Globus pallidus (tissue), 1 donor: ENCODE results near the gene ZSCAN4.
A peak's percentile ranks its signal among the peaks of the same experiment; 100 is the strongest.

Experiments
- DNase-seq: peaks from one replicate; pipeline ENCODE4 v3.0.0-alpha.2; 2015; ENCODE audit warnings: low spot score

ZSCAN4 gene, protein sequence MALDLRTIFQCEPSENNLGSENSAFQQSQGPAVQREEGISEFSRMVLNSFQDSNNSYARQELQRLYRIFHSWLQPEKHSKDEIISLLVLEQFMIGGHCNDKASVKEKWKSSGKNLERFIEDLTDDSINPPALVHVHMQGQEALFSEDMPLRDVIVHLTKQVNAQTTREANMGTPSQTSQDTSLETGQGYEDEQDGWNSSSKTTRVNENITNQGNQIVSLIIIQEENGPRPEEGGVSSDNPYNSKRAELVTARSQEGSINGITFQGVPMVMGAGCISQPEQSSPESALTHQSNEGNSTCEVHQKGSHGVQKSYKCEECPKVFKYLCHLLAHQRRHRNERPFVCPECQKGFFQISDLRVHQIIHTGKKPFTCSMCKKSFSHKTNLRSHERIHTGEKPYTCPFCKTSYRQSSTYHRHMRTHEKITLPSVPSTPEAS

DNA sequence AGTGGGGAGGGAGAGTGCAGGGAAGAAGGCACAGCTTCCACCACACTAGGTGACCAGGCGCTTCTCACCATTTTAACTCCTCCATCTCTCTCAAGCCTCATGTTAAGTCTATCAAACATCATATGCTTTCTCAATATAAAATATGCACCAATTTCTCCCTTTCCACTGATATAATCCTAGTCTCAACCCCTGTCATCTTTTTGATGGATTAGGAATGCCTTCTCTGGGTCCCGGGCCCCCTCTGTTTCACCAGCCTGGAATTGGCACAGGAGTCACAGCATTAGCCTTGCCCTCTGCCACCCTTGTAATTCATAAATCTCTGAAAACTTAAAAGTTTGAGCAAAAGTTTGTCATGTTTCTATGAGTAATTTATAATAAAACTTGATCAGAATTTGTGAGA, at the start of gene ZSCAN4:
Gene ZSCAN4, plus strand, starts transcription at position 301 of the 400 bp plus-strand sequence. CDS start 7,211 bp downstream, outside the sequence.
- no peak for DNase-seq

DNA sequence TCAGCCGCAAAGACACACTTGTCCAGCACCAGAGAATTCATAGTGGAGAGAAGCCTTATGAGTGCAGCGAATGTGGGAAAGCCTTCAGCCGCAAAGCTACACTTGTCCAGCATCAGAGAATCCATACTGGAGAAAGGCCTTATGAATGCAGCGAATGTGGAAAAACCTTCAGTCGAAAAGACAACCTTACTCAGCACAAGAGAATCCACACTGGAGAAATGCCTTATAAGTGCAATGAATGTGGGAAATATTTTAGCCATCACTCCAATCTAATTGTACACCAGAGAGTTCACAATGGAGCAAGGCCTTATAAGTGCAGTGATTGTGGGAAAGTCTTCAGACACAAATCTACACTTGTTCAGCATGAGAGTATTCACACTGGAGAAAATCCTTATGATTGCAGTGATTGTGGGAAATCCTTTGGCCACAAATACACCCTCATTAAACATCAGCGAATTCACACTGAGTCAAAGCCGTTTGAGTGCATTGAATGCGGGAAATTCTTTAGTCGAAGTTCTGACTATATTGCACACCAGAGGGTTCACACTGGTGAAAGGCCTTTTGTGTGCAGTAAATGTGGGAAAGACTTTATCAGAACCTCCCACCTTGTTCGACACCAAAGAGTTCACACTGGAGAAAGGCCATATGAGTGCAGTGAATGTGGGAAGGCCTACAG, 47.9 kb upstream of the ZSCAN4 start:
- no peak for DNase-seq

DNA sequence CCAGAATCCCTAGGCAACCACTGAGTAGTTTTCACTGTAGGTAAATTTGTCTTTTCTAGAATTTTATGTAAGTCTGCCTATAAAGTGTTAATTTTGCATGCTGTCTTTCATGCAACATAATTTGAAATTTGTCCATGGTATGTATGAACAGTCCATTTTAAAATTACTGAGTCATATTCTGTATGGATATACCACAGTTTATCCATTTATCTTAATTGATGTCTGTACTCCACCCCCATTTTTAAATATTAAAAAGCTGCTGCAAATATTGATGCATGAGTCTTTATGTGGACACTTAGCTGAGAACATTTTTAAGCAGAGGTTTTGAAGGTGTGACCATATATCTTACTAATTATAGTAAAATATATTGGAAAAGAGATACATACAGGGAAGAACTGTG, 45.6 kb upstream of the ZSCAN4 start:
- no peak for DNase-seq

DNA sequence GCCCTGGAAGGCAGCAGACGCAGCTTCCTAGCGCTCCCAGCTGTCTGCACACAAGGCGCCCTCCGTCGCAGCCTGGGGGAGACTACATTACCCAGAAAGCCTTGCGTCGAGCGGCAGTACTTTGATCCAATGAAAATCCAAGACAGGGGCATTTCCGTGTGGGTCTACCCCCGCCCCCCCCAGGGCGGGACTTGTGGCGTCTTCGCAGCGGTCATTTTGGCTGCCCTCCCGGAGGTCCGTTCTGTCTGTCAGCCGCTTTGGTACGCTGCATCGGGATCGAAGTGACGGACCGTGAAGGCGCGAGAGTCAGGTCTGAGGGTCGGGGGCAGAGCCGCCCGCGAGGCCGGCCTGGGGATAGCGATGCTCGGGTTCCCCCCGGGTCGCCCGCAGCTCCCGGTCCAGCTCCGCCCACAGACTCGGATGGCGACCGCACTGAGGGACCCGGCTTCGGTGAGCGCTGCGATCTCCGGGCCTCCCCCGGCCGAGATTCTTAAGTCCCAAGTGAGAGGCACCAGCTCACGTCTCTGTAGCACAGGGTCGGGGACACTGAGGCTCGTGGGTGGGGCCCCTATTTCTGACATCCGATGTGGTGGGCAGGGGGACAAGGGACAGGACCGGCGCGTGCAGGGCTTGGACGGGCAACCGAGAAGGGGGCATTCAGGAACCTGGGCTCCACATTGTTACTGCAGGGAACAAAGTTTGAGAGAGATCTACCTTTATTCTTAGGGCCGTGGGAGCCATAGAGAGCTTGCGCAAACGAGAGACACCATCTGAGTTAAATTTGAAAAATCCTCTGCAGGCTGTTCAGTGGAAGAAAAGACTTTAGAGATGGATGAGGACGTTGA, 35.5 kb upstream of the ZSCAN4 start, which contains the start of gene ZNF211:
Gene ZNF211, plus strand, starts transcription at position 182 of the 845 bp plus-strand sequence. Its CDS starts 179 bp downstream, at position 361.
- peak; percentile 94 for DNase-seq

DNA sequence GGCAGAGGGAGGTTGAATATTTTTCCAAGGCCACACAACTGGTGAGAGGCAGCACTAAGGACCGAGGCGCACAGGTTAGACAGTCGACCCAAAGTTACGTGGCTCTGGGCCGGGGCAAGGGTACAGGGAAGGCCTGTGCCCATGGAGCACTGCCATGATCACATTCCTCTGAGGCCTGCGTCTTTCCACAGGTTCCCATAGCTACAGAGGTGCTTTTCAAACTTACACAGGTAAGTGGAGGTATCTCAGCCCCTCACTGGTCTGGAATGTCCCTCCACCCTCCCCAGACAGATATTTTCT, 35.0 kb upstream of the ZSCAN4 start:
- no peak for DNase-seq

DNA sequence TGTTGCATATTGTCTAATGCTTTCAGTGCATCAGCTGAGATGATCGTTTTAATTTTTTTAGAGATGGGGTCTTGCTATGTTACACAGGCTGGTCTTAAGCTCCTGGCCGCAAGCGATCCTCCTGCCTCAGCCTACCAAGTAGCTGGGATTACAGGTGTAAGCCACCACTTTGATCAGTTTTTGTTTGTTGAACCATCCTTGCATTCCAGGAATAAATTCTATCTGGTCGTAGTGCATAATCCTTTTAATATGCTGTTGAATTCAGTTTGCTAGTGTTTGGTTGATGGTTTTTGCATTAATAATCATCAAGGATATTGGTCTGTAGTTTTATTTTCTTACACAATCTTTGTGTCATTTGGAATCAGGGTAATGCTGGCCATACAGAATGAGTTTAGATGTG, 31.4 kb upstream of the ZSCAN4 start:
- DNase-seq, result no peak

DNA sequence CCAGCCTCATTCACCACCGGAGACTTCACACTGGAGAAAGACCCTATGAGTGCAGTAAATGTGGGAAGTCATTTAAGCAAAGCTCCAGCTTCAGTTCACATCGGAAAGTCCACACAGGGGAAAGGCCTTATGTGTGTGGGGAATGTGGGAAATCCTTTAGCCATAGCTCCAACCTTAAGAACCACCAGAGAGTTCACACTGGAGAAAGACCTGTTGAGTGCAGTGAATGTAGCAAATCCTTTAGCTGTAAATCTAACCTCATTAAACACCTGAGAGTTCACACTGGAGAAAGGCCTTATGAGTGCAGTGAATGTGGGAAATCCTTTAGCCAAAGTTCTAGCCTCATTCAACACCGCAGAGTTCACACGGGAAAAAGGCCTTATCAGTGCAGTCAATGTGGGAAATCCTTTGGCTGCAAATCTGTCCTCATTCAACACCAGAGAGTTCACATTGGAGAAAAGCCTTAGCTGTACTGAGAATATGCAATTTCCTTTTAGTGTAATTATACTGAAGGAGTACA, 27.0 kb upstream of the ZSCAN4 start:
- DNase-seq, result no peak

DNA sequence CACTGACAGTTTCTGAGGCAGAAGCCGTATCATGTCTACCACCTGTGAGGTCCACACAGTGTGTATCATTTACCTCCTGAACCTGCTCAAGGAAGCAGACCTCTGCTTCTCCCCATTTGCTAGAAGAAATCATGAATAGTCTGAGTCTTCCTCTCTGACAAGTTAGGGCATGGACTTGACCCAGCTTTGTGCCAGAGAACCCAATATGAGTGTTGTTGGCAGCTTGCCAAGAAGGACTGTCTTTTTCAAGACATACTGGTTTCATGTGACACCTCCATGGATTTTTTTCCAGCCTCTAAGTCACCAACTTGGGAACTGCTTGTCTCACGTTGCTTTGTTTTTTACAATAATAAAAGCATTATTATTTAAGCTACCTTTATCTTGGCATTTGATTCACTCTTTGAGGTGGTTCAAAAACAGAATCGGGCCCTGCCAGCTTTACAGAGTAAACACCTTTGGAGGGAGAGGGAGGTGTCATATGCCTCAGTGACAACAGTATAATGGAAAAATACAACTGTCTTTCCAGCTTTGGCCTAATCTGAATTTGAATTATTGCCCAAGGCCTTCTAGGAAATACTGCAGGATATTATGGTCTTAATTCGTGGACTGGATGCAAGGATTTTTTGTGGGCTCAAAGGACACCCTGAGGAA, 26.2 kb upstream of the ZSCAN4 start:
- no peak for DNase-seq

DNA sequence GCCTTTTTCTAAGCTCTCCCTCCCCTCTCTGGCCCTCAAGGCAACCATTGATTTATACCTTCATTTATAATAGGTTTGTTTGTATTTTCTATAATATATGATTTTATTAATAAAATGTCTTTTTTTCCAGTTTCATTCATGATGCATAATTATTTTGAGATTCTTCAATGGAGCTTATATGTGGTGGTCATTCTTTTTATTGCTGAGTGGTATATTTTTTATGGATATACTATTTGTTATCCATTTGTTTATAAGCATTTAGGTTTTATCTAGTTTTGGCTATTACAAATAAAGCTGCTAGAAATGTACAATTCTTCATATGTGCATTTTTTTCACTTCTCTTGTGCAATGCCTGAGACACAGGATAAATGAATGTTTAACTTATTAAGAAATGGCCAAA, 25.0 kb upstream of the ZSCAN4 start:
- no peak for DNase-seq

DNA sequence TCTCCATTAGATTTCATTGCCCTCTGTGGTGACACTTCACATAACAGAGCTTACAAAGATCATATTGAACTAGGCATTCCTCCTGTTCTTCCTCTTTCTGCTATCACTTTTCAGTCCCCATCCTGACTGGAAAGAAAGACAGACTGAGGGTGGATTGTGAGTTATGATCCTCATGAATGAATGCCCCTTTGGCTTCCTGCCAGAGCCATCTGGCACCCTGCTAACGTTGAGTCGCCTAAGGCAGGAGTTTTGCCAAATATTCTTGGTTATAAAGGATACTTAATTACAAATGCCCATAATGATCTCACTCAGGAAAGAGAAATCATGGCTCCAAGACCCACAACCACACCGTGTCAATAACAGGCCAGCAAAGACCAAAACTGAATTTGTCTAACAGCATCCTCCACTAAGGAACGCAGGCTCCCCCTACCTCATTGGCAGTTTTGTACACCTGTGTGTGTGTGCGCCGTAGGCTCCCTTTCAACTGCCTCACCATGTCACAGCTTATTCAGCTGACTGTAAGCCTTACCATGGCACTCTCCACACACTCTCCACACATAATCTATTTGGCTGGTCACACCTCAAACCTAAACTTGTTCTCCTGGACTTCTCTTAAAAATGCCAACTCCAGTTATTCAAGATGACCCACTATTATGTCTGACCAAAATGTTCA, 20.3 kb upstream of the ZSCAN4 start:
- DNase-seq, result no peak

DNA sequence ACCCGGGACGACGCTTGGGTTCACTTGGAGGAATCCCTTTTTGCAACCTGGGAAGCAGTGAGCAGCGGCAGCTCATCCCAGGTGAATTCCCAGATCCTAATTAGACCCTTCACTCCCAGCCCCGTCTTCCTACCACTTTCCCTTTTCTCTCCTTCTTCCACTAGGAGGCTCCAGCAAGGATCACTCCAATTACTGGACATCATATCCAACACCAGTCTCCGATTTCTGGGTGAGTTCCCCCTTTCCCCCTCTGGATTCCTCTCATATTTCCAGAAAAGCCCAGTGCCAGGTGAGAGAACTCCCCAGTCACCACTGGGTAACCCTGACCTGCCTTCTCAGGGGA, 17.1 kb upstream of the ZSCAN4 start:
- no peak for DNase-seq

DNA sequence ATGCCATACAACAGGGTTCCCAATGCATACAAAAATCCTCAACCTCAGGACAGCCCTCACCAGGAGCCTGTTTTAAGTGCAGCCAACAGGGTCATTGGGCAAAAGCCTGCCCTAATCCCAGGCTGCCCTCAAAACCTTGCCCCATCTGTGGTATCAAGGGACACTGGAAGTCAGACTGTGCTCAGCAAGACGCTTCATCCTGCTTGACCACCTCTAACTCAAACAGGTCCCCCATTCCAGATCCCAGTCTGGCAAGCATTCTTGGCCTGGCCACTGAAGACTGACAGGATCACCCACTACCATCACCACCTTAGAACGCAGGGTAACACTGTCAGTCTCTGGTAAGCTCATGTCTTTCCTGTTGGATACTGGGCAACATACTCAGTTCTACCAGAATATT, 15.0 kb upstream of the ZSCAN4 start:
- DNase-seq, result no peak

DNA sequence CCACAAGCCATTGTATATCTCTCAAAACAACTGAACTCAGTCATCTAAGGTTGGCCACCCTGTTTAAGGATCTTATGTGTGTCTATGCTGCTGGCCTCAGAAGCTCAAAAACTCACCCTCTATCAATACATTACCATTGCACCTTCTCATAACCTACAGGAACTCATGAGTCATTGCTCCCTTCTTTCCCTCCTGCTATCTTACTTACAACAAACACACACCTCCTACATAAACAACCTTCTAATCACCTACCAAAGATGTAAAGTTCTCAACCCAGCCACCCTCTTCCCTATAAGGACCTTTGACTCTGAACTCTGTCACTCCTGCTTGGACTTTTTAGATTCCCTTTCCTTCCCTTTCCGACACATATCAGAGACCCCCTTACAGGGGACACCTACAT, 13.3 kb upstream of the ZSCAN4 start:
- DNase-seq, result no peak

DNA sequence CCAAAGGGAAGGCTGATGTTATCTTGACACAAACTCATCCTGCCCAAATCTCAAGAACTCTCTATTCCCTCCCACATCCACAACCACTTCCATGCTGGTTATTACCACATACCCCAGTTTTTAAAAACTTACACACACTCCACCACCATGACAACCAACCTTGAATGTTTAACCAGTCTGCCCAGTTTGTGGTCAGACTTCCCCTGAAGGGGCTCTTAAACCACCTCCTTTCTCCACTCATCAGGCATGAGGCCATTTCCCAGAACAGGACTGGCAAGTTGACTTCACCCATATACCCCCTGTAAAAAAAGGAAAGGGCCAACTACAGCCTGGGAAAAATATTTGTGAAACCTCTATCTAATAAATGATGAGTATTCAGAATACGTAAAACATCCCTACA, 12.4 kb upstream of the ZSCAN4 start:
- DNase-seq, result no peak

DNA sequence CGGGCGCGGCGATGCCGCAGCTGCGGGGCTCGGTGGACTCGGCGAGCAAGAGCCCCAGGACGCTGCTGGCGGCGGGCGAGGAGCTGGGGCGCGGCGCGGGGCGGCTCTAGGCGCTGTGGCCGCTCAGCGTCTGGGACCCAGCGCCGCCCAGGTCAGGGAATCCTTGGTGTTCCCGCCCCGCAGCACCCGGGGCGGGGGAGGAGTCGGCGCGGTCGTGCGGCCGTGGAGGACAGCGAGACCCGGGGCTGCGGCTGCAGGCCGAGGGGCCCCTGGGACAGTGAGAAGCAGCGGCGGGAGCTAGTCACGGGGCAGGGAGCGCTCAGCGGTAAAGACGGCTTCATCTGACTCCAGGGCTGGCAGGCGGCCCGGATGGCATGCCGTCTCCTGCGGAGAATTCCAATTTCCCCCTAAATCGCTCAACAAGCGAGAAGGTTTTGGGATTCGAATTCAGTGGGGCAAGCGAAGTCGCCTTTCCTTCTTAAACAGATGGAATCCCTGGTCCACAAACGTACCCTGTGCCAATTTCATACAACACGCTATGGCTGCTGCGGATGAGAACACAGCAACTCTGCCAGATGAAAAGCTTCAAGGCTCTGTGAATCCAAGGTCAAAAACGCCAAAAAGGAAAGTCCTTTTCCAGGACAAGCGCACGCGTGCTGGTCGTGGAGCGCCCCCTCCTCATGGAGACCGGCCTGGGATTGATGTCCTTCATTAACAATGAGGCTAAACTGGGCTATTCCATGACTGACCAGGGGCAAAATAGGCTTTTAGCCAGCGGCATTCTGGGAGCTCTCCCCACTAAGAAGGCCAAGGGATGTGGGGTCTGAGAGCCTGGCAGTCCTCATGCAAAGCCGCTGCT, 4.2 kb upstream of the ZSCAN4 start:
- no peak for DNase-seq

DNA sequence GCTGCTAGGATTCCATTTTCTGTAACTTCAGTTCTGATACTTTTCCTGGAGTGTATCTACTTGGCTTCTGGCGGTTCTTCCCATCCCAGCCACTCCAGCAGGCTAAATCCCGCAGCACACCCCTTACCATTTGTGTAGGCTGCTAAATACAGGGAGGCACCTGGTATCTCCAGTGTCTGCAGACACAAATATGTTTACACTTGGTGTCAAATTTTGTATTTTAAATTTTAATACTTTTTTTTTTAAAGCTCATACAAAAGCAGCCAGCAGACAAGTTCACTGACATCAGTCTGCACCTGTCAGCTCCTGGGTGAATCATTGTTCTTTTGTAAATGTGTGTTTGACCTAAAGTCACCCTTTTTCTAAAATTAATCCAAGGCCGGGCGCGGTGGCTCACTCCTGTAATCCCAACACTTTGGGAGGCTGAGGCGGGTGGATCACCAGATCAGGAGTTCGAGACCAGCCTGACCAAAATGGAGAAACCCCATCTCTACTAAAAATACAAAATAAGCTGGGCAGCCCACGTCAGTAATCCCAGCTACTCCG, 3.4 kb upstream of the ZSCAN4 start:
- DNase-seq, result no peak

DNA sequence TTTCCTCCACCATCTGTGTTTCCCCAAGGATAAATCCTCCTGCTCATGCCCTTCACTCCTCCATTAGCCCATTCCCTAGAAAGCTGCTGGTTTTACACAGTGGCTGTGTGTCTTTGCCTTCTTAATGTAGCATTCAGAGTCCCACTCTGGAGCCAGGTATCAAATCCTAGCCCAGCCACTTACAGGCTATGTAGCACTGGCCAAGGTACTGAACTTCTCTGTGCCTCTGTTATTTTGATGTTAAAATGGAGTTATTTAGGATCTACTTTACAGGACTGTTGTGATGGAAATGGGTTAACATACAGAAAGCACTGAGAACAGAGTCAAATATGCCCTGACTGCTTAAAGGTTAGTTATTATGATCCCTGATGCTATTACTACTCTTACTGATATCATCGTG, 1.5 kb upstream of the ZSCAN4 start:
- DNase-seq, result no peak

DNA sequence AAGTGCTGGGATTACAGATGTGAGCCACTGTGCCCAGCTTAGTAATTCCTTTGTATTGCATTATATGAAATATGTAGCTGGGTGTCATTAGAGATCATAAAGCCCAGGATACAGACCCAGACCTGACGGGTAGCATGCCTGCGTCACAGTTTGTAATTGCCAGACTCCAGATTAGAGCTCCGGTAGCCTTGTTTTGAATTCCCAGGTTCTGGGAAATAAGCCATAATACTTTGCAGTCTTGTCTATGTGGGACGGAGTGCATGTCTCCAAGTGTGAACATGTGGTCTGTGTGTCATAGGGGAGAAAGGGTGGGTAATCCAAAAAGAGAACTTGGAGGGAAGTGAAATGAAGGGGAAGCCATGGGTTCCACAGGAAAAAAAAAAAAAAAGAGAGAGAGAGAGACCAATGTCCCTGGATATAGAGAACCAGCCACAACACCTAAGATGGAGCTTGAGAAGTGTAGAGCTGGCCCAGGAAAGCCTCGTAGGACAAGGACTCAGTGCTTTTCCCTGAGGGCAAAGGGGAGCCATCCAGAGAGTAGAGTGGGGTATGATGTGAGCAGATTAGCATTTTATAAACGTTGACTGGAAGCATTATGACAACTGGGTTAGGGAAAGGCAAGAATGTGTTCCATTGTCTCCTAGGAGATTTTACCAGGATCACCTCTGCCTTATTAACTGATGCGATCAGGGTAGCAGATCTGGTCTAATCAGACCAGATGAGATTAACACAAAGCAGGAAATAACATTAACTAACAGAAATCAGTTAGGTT, 2.6 kb downstream of the ZSCAN4 start:
- DNase-seq, result no peak

DNA sequence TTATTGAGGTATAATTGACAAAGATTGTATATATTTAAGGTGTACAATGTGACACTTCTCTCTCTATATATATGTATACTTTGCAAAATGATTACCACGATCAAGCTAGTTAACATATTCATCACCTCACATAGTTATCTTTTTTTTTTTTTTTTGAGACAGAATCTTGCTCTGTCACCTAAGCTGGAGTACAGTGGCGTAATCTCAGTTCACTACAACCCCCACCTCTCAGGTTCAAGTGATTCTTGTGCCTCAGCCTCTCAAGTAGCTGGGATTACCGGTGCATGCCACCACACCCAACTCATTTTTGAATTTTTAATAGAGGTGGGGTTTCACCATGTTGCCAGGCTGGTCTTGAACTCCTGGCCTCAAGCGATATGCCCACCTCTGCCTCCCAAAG, 3.7 kb downstream of the ZSCAN4 start:
- no peak for DNase-seq
